GM23338 (cell line): ENCODE data around the gene C1orf210.

Experiments
- CREB1 ChIP-seq: fragments of 250-450 bp; sonication (Bioruptor Pico); IDR thresholded peaks from 2 replicates; pipeline ENCODE4 v1.5.0; 2020; ENCODE audit warnings: low read depth, mild to moderate bottlenecking, moderate library complexity
- CTCF ChIP-seq, 2 experiments: fragments of 200-600 bp in 1 of 2; sonication (generic) in 1 of 2; conservative IDR thresholded peaks; 2 replicates each; pipeline versions ENCODE4 v1.5.1 to v1.6.1; 2016 to 2017; ENCODE audit warnings: antibody characterized with exemption in 2 of 2, low read depth in 2 of 2, mild to moderate bottlenecking in 2 of 2, moderate library complexity in 1 of 2
- ETS1 ChIP-seq: IDR thresholded peaks from 2 replicates; pipeline ENCODE4 v1.6.1; 2016; ENCODE audit warnings: antibody characterized with exemption
- EZH2 ChIP-seq: fragments of 200-600 bp; sonication (generic); IDR thresholded peaks from one replicate; pipeline ENCODE4 v1.8.0; 2017; ENCODE audit warnings: antibody characterized with exemption, mild to moderate bottlenecking, low read depth; ENCODE audit not compliant: unreplicated experiment
- EZH2phosphoT487 ChIP-seq: fragments of 200-600 bp; sonication (generic); IDR thresholded peaks from one replicate; pipeline ENCODE4 v1.8.1; 2018; ENCODE audit warnings: antibody characterized with exemption; ENCODE audit not compliant: unreplicated experiment
- JUNB ChIP-seq: IDR thresholded peaks from one replicate; pipeline ENCODE4 v1.6.1; 2016; ENCODE audit warnings: antibody characterized with exemption; ENCODE audit not compliant: unreplicated experiment
- NANOG ChIP-seq: IDR thresholded peaks from 2 replicates; pipeline ENCODE4 v1.6.1; 2016; ENCODE audit warnings: antibody characterized with exemption, borderline replicate concordance
- POLR2AphosphoS5 ChIP-seq: IDR thresholded peaks from 2 replicates; pipeline ENCODE4 v1.6.1; 2016; ENCODE audit warnings: antibody characterized with exemption, low read depth
- REST ChIP-seq: IDR thresholded peaks from one replicate; pipeline ENCODE4 v1.6.1; 2018; ENCODE audit warnings: antibody characterized with exemption; ENCODE audit not compliant: unreplicated experiment
- STAT1 ChIP-seq: IDR thresholded peaks from one replicate; pipeline ENCODE4 v1.6.1; 2016; ENCODE audit warnings: antibody characterized with exemption; ENCODE audit not compliant: unreplicated experiment
- ZNF114 ChIP-seq: fragments of 250-450 bp; sonication (Bioruptor Pico); IDR thresholded peaks from 2 replicates; pipeline ENCODE4 v1.5.0; 2020; ENCODE audit warnings: mild to moderate bottlenecking, moderate library complexity
- ZNF462 ChIP-seq: fragments of 250-450 bp; sonication (Bioruptor Pico); IDR thresholded peaks from 2 replicates; pipeline ENCODE4 v1.5.0; 2020; ENCODE audit warnings: mild to moderate bottlenecking, moderate library complexity

DNA sequence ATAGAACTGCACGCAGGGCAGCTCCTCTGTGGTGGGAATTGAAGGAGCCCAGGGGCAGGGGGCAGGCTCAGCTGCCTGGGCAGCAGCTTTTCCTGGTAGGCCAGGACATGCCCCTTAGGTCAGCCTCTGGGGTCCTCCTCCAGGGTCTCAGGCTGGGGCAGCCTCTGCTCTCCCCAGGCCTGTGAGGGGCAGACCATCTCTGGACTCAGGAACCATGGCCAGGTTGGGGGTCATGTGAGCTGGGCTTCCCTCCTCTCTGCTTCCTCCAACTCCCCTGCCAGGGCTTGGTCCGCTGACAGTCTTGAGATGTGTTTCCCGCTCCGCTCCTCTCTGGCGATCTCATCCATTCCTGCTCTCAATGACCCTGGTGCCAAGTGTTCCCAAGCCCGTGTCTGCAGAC, 5.7 kb downstream of the C1orf210 start:
- no peak for TF ChIP-seq CREB1
- TF ChIP-seq ZNF114 (CRISPR knock-in tag) = no peak
- TF ChIP-seq CTCF (conservative IDR thresholded peaks at IDR 0.05; ENCODE audit: low read depth in 2 of 2) = no peak
- no peak for TF ChIP-seq EZH2
- TF ChIP-seq ZNF462 (CRISPR knock-in tag) = no peak
- TF ChIP-seq POLR2AphosphoS5 = no peak
- TF ChIP-seq JUNB = no peak
- no peak for TF ChIP-seq EZH2phosphoT487
- no peak for TF ChIP-seq NANOG
- no peak for TF ChIP-seq REST
- TF ChIP-seq ETS1 = no peak
- no peak for TF ChIP-seq STAT1
